Activated effector memory CD4-positive, alpha-beta T cell treated with Interleukin-2 at 50 U/mL for 16 hours (primary cell): Measurements from ENCODE around the gene GGTLC2.
"Not testable (repeated sequence)": the region's sequence is repeated elsewhere in the genome, so short reads cannot be mapped to it uniquely, and the experiment has no call there.

Experiments used
- DNase-seq: peaks from one replicate; pipeline ENCODE4 v3.0.0-alpha.2; 2020

The GGTLC2 gene

DNA sequence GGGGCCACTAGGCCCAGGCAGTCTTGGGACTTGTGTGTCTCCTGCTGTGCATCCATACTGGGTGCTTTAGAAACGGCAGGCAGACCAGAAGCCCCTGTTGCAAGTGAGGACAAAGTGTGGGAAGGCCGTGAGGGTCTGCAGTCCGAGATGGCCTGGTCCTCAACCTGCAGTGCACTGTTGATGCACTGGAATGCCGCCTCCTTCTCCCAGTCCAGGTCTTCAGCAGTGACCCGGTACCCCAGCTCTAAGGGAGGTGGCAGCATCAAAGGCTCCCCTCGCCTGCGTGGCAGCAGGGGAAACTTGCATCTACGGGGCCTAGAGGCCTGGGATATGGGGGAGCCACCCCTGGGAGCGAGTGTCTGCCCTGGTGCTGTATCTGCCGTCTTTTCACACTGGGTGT is 2.2 kb upstream of the GGTLC2 start:
- DNase-seq: not testable (repeated sequence)

DNA sequence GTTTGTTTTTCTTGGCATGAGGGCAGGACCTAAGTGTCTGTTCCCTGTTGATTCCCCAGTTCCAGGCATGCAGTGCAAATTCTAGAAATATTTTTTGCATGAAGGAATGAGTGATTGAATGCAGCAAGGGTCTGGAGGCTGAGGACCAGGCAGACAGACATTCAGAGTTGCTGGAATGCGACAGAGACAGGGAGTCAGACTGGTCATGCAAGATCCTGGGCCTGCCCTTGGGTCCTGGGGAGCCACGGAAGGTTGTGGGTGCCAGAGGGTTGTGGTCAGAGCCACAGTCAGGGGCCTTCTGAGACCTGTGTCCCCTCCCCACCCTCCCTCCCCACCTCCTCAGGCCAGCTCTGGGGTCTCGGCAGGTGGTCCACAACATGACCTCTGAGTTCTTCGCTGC is 1.6 kb downstream of the GGTLC2 start:
- not testable (repeated sequence) for DNase-seq

DNA sequence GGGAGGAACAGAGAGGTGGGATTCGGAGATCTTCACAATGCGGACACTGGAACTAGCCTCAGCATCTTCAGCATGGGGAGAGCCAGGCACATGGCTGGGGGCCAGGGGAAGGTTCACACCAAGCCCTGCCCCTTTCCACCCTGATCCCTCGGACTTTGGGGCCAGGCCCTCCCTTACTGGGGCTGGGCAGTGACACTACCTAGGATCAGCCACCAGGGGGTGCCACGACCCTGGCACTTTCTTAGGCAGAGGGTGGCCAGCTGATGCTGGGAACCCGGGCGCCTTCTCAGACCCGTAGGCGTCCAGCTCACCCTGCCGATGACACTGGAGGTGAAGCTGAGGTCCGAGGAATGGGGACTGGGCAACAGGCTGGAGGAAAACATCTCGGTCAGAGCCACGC is 3.5 kb downstream of the GGTLC2 start:
- DNase-seq: not testable (repeated sequence)

DNA sequence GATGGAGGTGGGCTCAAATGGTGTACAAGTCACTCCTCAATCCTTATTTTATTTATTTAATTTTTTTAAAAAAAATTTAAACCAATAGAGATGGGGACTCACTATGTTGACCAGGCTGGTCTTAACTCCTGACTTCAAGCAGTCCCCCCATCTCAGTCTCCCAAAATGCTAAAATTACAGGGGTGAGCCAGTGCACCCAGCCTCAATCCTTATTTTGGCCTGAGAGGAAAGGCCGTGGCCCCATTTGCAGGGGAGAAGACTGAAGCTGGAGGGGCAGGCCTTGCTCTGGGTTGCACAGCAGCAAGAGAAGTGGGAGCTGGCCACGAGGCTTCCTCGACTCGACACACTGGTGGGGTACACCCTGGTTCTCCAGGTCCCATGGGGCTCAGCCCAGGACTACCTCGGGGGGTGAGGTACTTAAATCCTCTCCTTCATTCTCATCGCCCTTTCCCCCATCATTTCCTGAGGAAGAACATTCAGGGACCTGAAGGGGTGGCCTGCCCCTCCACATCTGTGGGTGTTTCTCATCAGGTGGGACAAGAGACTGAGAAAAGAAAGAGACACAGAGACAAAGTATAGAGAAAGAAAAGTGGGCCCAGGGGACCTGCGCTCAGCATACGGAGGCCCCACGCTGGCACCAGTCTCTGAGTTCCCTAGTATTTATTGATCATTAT is 4.6 kb downstream of the GGTLC2 start:
- DNase-seq: not testable (repeated sequence)

DNA sequence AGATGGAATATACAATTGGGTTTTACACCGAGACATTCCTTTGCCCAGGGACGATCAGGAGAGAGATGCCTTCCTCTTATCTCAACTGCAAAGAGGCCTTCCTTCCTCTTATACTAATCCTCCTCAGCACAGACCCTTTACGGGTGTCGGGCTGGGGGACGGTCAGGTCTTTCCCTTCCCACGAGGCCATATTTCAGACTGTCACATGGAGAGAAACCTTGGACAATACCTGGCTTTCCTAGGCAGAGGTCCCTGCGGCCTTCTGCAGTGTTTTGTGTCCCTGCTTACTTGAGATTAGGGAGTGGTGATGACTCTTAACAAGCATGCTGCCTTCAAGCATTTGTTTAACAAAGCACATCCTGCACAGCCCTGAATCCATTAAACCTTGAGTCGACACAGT is 5.3 kb downstream of the GGTLC2 start:
- DNase-seq: not testable (repeated sequence)

DNA sequence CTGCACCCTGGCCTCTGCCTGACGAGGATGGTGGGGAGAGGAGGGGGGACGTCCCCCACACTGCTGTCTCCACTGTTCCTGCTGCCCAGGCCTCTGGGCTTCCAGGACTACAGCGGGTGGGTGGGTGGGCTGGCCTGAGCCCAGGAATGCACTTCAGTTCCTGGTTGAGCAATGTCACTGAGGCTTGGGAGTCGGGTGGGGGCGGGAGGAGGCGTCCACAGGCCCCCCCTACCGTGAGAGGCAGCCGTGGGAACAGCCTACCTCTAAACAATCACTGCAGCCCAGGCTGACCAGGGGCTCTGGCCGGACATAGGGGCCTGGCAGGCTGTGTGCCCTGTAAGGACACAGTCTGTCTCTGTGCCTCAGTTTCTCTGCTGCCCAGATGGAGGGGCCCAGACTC is 6.0 kb downstream of the GGTLC2 start:
- not testable (repeated sequence) for DNase-seq

DNA sequence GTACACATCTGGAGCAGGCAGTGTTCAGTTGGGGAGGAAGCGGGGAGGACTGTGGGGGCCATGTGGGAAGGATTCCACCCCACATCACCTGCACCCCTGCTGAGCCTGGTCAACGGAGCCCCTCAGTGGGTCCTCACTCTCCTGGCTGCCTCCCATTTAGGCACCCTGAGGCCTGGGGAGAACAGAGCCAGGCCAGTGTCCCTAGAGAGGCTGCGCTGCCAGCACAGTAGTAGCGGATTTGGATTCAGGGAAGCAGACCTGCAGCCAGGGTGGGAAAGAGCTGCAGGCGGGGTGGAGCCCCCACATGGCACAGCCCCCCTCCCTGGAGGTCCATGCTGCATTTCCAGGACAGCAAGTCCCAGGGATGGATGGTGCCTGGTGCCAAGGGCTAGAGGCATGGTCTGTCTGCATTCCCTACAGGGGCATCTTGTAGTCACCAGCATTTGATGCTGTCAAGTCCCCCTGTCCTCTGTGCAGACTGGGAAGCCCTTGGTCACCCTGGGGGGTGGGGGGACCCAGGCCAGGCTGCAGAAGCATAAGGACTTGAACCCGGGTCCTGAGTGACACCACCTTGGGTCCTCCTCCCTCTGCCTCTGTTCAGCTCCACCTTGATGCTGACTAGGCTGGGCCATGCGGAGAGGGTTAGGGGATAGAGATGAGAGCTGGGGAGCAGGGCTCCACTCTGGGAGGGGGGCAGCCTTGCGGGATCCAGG is 6.5 kb downstream of the GGTLC2 start:
- DNase-seq: not testable (repeated sequence)

DNA sequence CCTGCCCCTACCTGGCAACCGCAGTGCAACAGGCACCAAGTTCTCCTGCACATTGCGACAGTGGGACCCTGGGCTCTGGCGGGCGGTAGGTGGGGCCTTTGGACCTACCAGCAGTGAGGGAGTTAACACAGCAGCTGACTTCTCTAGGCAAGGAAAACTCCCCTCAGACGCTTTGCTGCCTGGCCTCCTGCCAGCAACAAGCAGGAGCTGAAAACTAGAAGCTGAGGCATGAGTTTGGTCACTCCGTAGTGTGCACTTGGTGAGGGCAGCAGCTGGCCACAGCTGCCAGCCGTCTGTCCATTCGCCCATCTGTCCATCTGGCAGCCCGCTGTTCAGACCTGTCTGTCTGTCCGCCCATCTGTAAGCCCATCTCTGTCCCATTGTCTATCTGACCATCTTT is 7.2 kb downstream of the GGTLC2 start:
- DNase-seq: not testable (repeated sequence)

DNA sequence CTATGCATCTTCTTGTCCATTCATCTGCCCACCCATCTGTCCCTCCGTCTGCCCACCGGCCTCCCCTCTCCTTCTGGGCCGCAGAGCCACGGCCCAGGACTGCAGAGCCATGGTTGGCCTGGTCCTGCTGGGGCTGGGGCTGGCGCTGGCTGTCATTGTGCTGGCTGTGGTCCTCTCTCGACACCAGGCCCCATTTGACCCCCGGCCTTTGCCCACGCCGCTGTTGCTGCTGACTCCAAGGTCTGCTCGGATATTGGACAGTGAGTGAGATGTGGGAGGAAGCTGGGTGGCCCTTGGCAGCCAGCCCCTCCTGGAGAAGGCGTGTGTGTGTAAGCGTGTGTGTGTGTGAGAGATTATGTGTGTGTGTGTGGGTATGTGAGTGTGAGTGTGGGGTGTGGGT is 7.7 kb downstream of the GGTLC2 start:
- not testable (repeated sequence) for DNase-seq

DNA sequence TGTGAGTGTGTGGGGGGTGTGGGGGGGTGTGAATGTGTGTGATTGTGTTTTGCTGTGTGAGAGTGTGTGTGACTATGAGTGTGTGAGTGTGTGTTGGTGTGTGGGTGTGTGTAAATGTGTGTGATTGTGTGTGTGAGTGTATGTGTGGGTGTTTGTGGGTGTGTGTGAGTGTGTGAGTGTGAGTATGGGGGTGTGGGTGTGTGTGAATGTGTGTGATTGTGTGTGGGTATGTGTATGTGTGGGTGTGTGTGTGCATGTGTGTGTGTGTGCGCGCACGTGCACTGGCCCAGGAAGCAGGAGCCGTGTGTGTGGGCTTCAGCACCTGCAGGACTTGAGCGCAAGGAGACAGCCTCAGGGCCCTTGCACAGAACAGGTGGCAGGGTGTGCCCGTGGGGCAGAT is 8.2 kb downstream of the GGTLC2 start:
- DNase-seq: not testable (repeated sequence)

DNA sequence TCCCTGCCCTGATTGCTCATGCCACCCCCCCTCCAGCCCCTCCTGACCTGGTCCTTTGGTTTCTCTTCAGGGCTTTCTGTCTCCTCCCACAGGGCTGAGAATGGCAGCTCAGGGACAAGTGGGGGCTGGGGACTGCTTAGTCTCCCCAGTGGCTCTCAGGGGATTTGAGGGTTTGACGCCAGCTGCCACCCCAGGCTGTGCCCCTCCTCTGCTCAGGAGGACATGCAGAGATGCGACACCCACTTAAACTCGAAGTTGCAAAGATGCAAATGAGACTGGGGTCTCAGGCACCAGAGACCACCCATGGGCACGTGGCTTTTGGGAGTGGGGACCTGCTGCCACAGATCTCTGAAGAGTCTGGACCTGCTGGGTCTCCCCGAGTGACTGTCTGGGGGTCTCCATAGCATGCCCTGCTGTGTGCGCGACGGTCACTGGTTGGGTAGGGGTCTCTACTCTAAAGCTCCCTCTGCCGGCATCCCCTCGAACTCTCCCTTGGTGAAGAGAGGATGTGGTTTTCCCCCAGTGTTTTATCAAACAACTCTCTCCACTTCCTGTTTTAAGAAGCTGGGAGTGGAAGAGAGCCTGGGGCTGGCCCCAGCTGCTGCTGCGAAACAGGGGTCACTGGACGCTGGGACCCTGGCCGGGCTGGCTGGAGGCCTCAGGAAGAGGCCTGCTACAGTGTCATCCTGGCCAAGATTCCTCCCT is 9.4 kb downstream of the GGTLC2 start:
- not testable (repeated sequence) for DNase-seq

DNA sequence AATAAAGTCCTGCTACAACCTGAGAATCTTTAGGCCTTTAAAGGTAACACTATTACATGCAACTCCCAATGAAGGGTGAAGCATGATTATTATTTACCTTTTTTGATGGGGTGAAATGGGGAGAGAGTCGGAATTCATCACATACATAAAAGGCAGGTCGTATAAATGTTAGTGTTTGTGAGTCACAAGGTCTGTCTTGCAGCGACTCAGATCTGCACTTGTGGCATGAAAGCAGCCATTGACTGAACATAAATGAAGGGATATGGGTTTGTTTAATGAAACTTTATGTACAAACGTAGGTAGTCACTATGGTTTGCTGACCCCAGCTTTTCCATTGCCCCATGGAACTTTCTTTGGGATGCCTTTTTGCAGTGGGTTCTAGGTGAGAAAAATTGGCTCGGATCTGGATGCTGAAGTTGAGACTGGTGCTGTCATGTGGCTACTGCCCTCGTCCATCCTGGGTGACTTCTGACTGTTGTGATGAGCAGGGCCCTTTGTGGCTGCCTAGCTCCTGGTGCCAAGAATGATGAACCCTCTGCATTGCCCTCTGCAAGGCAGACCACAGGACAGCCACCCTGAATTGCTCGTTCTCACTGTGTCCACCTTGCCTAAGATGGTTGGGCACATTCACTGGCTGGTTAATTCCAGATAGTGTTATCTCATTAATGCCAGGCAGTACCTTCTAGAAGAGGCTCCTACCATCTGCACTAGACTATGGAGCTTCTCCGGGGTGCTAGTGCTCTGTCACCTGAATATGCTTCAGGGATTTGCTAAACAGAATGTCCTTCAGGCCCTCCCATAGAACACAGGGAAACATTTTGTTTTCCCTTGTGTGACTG is 11.3 kb downstream of the GGTLC2 start:
- no peak for DNase-seq

DNA sequence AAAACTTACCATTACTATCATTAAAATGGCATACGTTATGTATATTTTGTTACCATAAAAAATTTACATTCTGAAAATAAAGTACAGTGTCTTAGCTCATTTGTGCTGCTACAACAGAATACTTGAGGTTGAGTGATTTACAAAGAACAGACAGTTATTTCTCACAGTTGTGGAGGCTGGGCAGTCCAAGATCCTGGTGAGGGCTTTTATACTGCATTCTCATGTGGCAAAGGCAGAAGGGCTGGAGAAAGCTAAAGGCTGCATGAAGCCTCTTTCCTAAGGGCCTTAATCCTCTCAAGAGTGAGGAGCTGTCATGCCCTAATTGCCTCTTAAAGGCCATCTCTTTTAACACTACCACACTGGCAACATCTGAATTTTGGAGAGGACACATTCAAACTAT is 13.3 kb downstream of the GGTLC2 start:
- no peak for DNase-seq

DNA sequence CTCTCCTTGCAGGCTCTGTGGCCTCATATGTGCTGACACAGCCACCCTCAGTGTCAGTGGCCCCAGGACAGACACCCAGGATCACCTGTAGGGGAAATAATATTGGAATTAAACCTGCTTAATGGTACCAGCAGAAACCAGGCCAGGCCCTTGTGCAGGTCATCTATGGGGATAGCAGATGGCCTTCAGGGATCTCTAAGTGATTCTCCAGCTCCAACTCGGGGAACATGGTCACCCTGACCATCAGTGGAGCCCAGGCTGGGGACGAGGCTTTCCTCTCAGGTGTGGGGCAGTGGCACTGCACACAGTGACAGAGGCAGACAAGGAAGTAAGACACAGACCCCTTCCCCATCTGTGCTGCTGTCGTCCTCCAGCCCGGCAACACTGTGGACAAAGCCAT is 16.9 kb downstream of the GGTLC2 start:
- no peak for DNase-seq

DNA sequence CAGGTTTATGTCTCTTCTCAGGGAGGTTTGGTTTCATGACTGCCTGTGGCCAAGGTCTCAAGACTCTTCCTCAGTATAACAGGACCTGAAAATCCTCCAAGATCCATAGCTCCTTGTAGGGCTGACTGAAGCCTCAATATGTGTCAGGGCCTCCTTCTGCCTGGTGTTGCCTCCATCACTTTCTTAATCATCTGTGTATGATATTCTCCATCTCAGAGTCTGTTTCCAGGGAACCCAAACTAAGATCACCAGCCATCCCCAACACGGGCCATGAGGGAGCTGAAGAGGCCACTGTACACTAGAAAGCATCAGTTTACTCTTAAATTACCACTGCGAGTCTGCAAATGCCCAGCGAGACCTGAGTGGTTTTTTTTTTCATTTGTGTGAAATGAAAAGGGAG is 17.7 kb downstream of the GGTLC2 start:
- no peak for DNase-seq

DNA sequence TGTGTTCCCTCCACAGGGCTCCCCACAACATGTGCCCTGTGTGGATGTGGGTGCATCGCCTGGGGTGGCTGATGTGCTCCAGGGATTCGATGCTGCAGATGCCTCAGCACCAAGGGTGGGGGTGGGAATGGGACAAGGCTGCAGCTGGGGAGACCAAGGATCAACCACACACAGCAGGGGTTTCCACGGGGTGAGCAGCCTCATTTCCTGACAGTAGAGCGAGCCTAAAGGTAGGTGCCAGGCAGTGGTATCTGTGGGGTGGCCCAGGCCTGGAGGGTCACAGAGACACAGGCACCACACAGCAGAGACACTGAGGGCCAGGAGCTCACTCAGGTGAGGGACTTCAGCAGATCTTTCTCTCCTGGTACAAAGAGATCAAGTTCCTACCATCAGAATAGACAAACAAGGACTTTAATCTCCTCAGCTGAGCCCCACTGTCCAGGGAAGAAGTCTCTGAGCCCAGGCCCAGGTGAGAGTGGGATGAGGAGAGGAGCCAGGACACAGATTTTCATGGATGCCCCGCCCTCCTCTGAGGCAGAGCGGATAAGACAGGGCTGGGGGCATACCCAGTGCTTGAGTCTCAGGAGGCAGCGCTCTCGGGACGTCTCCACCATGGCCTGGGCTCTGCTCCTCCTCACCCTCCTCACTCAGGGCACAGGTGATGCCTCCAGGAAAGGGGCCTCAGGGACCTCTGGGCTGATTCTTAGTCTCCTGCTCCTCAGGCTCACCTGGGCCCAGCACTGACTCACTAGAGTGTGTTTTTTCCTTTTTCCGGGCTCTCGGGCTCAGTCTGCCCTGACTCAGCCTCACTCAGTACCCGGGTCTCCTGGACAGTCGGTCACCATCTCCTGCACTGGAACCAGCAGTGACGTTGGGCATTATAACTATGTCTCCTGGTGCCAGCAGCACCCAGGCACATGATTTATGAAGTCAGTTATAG is 19.7 kb downstream of the GGTLC2 start:
- no peak for DNase-seq

DNA sequence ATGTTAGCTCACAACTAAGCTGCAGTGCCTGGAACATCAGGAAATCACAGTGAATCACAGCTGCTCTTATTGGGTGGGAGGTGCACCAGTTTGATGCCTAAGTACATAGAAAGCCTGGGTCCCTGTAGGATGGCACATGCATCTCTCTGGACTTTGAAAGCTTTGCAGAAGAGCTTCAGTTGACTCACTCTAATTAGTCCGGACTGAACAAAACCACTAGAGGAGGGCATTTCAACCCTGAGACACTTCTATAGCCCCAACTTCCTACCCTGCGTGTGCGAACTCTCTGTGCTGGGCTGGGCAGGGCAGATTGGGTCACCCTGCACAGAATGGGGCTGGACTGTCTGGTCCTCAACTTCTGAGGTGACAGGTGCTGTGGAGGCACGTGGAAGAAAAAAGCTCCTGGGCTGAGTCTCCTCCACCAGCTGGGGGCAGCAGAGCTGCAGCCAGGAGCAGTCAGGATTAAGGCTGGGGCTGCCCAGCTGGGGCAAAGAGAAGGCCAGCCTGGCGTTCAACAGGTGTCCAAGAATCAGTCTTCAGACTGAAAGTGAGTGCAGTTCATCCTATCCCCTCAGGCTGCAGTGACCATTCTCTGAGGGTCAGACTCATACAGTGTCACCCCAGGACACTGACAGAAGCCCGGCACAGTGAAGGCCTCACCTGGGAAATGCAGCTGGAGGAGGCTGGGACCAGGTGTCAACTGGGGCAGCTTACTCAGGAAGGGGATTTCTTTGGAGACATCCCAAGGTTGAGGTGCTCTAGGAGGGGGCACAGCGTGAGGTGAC is 22.1 kb downstream of the GGTLC2 start:
- no peak for DNase-seq

DNA sequence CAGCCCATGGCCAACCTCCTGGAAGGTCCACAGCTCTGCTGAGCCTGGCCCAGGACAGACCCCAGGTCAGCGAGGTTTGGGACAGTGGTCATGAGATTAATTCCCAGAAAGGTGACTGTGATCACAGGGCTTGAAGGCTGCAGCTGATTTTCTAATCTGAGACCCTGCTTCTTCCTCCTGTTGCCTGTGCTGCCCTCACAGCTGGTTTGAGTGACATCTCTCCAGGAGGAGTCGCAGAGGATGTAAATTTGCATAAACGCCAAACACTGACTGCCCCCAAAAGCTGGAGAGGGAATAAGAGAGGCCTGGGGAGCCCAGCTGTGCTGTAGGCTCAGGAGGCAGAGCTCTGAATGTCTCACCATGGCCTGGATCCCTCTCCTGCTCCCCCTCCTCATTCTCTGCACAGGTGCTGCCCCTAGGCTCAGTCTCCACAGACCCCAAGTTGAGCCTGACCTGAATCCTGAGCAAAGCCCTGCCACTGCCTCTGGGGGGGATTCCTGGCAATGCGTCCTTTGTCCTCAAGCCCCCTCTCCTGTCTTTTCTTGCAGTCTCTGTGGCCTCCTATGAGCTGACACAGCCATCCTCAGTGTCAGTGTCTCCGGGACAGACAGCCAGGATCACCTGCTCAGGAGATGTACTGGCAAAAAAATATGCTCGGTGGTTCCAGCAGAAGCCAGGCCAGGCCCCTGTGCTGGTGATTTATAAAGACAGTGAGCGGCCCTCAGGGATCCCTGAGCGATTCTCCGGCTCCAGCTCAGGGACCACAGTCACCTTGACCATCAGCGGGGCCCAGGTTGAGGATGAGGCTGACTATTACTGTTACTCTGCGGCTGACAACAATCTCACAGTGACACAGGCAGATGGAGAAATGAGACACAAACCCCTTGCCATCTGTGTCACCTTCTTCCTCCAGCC is 23.8 kb downstream of the GGTLC2 start:
- no peak for DNase-seq

DNA sequence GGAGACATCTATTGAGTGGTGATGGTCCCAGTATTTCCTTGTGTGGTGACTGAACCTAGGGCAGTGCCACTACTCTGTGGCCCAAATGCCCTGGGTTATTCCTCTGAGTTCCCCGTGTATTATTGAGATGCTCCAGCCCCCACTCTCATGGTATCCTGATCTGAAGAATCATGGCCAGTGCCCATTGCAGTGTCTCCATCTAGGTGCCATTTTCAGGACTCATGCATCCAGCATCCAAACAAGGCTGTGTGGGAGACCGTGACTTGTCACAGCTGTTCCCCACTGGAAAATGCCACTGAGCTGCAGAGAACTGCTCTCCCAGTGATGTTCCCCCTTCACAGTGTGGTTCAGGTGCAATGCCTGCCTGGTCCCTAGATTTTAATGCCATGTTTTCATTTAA is 24.7 kb downstream of the GGTLC2 start:
- DNase-seq: no peak
